ENCODE results near the gene RAB11FIP3. TPM values are rescaled to one million over a fixed set of nuclear protein-coding genes. Genes with fewer than 3 reads are reported as not detected.
A peak's percentile ranks its signal among the peaks of the same experiment; 100 is the strongest.
"Not testable (repeated sequence)": the region's sequence is repeated elsewhere in the genome, so short reads cannot be mapped to it uniquely, and the experiment has no call there.

RAB11FIP3 gene
- total RNA-seq, 8 experiments from 2014 or later: 13.6 to 32.6 (median 25.2) TPM

GRCh38 chr16:381789-382717 is 43.4 kb upstream of the RAB11FIP3 start, which contains the start of gene PGAP6:
Gene PGAP6, minus strand, starts transcription at chr16:381978. Its CDS starts 157 bp downstream, at chr16:381821.
- peak within 1 kb of the TSS; percentile 47 to 58 for H3K27ac ChIP-seq
- peak; percentile 61 to 75 (median 70) for ATAC-seq (replicated peaks in 6 of 8)
- H3K4me3 ChIP-seq: peak within 1 kb of the TSS; percentile 51 to 96 (median 93)
- peaks cover 30 to 33% of the 10 kb centered on the region in 2 donors for H3K4me1 ChIP-seq (replicated peaks in 1 of 2)
- in situ Hi-C loops (cut with MboI; ENCODE audit: low pct_unique_long_range_greater_than_20kb in 2 of 9, low sequenced_read_pairs in 9 of 9, unreplicated experiment in 9 of 9): no loop called here
- WGBS, 10 experiments: 0 to 12% methylated on average over 5 to 6 of the region's 123 CpGs; no CpG with 5 or more reads in 8 of the 10 experiments

GRCh38 chr16:383326-384051 is 42.0 kb upstream of the RAB11FIP3 start:
- Histone ChIP-seq H3K4me3 (peak overlapping the region in 4 of 5 donors; percentile 51 to 96 (median 94)), H3K27ac (peak overlapping the region in 1 of 2 donors; percentile 12), H3K4me1 (replicated peaks in 1 of 2) (peaks cover 45 to 46% of the 10 kb centered on the region in 2 donors)
- in situ Hi-C loops (cut with MboI; ENCODE audit: low pct_unique_long_range_greater_than_20kb in 2 of 9, low sequenced_read_pairs in 9 of 9, unreplicated experiment in 9 of 9): no loop called here
- WGBS, 10 experiments: 8 to 70% (median 29%) methylated on average over 1 to 18 of the region's 33 CpGs; no CpG with 5 or more reads in 2 of the 10 experiments
- ATAC-seq (replicated peaks in 6 of 8): peak in 4 of 8 experiments; percentile 10 to 27 (median 12)

- peak in 1 of 8 experiments; percentile 4 for ATAC-seq (replicated peaks in 6 of 8)
- in situ Hi-C loops (cut with MboI; ENCODE audit: low pct_unique_long_range_greater_than_20kb in 2 of 9, low sequenced_read_pairs in 9 of 9, unreplicated experiment in 9 of 9): no loop called here
- H3K4me1 ChIP-seq (replicated peaks in 1 of 2): peaks cover 37 to 39% of the 10 kb centered on the region in 2 donors
- peak overlapping the region; percentile 29 to 64 for H3K27ac ChIP-seq
- H3K4me3 ChIP-seq: no peak overlapping the region
- 18 to 100% (median 75%) methylated on average over 1 to 19 of the region's 19 CpGs for WGBS, 10 experiments
Measured at GRCh38 chr16:386641-387156, 38.8 kb upstream of the RAB11FIP3 start.

GRCh38 chr16:387761-388666 is 37.4 kb upstream of the RAB11FIP3 start:
- in situ Hi-C loops (cut with MboI; ENCODE audit: low pct_unique_long_range_greater_than_20kb in 2 of 9, low sequenced_read_pairs in 9 of 9, unreplicated experiment in 9 of 9); H3K4me3 ChIP-seq: not testable (repeated sequence)
- Histone ChIP-seq H3K4me1 (replicated peaks in 1 of 2) (peaks cover 32 to 35% of the 10 kb centered on the region in 2 donors), H3K27ac (peak overlapping the region; percentile 49 to 60)
- peak in 3 of 8 experiments; percentile 17 to 33 (median 25) for ATAC-seq (replicated peaks in 6 of 8)
- WGBS, 10 experiments: 7 to 69% (median 60%) methylated on average over 1 to 14 of the region's 20 CpGs

- H3K4me3 ChIP-seq: no peak overlapping the region
- no peak overlapping the region for H3K27ac ChIP-seq
- no peak for ATAC-seq (replicated peaks in 6 of 8)
- peaks cover 22 to 24% of the 10 kb centered on the region in 2 donors for H3K4me1 ChIP-seq (replicated peaks in 1 of 2)
- in situ Hi-C loops (cut with MboI; ENCODE audit: low pct_unique_long_range_greater_than_20kb in 2 of 9, low sequenced_read_pairs in 9 of 9, unreplicated experiment in 9 of 9): no loop called here
- 82 to 92% (median 90%) methylated on average over 2 to 5 of the region's 10 CpGs; no CpG with 5 or more reads in 6 of the 10 experiments for WGBS, 10 experiments
Measured at GRCh38 chr16:389352-389751, 36.1 kb upstream of the RAB11FIP3 start.

- in situ Hi-C loops (cut with MboI; ENCODE audit: low pct_unique_long_range_greater_than_20kb in 2 of 9, low sequenced_read_pairs in 9 of 9, unreplicated experiment in 9 of 9): no loop called here
- 0 to 100% (median 91%) methylated on average over 1 to 3 of the region's 7 CpGs; no CpG with 5 or more reads in 4 of the 10 experiments for WGBS, 10 experiments
- Histone ChIP-seq H3K27ac (no peak overlapping the region), H3K4me1 (replicated peaks in 1 of 2) (peaks cover 19 to 22% of the 10 kb centered on the region in 2 donors), H3K4me3 (no peak overlapping the region)
- peak in 6 of 8 experiments; percentile 10 to 90 (median 51) for ATAC-seq (replicated peaks in 6 of 8)
Measured at GRCh38 chr16:391885-392335, 33.5 kb upstream of the RAB11FIP3 start.

GRCh38 chr16:392450-393030 is 32.9 kb upstream of the RAB11FIP3 start:
- 67 to 100% (median 98%) methylated on average over 1 to 5 of the region's 7 CpGs; no CpG with 5 or more reads in 2 of the 10 experiments for WGBS, 10 experiments
- Histone ChIP-seq H3K4me1 (replicated peaks in 1 of 2) (peaks cover 12 to 16% of the 10 kb centered on the region in 2 donors), H3K4me3 (no peak overlapping the region), H3K27ac (no peak overlapping the region)
- ATAC-seq (replicated peaks in 6 of 8): no peak
- in situ Hi-C loops (cut with MboI; ENCODE audit: low pct_unique_long_range_greater_than_20kb in 2 of 9, low sequenced_read_pairs in 9 of 9, unreplicated experiment in 9 of 9): no loop called here

GRCh38 chr16:396199-396598 is 29.2 kb upstream of the RAB11FIP3 start:
- H3K4me1 ChIP-seq (replicated peaks in 1 of 2): peaks cover 12% of the 10 kb centered on the region in 2 donors
- H3K27ac ChIP-seq: peak overlapping the region in 1 of 2 donors; percentile 88
- WGBS, 10 experiments: 14 to 63% (median 34%) methylated on average over 1 to 3 of the region's 3 CpGs; no CpG with 5 or more reads in 3 of the 10 experiments
- ATAC-seq (replicated peaks in 6 of 8): no peak
- H3K4me3 ChIP-seq: peak overlapping the region; percentile 53 to 68 (median 59)
- in situ Hi-C loops (cut with MboI; ENCODE audit: low pct_unique_long_range_greater_than_20kb in 2 of 9, low sequenced_read_pairs in 9 of 9, unreplicated experiment in 9 of 9): no loop called here

GRCh38 chr16:396605-397004 is 28.8 kb upstream of the RAB11FIP3 start:
- WGBS, 10 experiments: 3 to 22% (median 14%) methylated on average over 1 to 16 of the region's 22 CpGs; no CpG with 5 or more reads in 4 of the 10 experiments
- H3K4me1 ChIP-seq (replicated peaks in 1 of 2): peaks cover 12% of the 10 kb centered on the region in 2 donors
- ATAC-seq (replicated peaks in 6 of 8): peak; percentile 7 to 58 (median 32)
- H3K27ac ChIP-seq: peak overlapping the region in 1 of 2 donors; percentile 88
- peak overlapping the region; percentile 53 to 68 (median 59) for H3K4me3 ChIP-seq
- in situ Hi-C loops (cut with MboI; ENCODE audit: low pct_unique_long_range_greater_than_20kb in 2 of 9, low sequenced_read_pairs in 9 of 9, unreplicated experiment in 9 of 9): no loop called here

- peak within 1 kb of the TSS; percentile 53 to 68 (median 59) for H3K4me3 ChIP-seq
- in situ Hi-C loops (cut with MboI; ENCODE audit: low pct_unique_long_range_greater_than_20kb in 2 of 9, low sequenced_read_pairs in 9 of 9, unreplicated experiment in 9 of 9): no loop called here
- no CpG with 5 or more reads among the region's 75 CpGs for WGBS, 10 experiments
- peak; percentile 4 to 42 (median 30) for ATAC-seq (replicated peaks in 6 of 8)
- H3K27ac ChIP-seq: peak within 1 kb of the TSS; percentile 69 to 88
- H3K4me1 ChIP-seq (replicated peaks in 1 of 2): peaks cover 12% of the 10 kb centered on the region in 2 donors
Measured at GRCh38 chr16:397135-397661, 28.3 kb upstream of the RAB11FIP3 start, which contains the start of gene NME4. Gene NME4, plus strand, starts transcription at chr16:397199. Its CDS starts 24 bp downstream, at chr16:397223.

- H3K4me3 ChIP-seq: peak overlapping the region in 4 of 5 donors; percentile 14 to 68 (median 44)
- peak; percentile 8 to 65 (median 52) for ATAC-seq (replicated peaks in 6 of 8)
- in situ Hi-C loops (cut with MboI; ENCODE audit: low pct_unique_long_range_greater_than_20kb in 2 of 9, low sequenced_read_pairs in 9 of 9, unreplicated experiment in 9 of 9): no loop called here
- 0 to 50% (median 20%) methylated on average over 1 to 5 of the region's 29 CpGs; no CpG with 5 or more reads in 7 of the 10 experiments for WGBS, 10 experiments
- peak overlapping the region; percentile 36 to 75 for H3K27ac ChIP-seq
- peaks cover 12% of the 10 kb centered on the region in 2 donors for H3K4me1 ChIP-seq (replicated peaks in 1 of 2)
Measured at GRCh38 chr16:397736-398332, 27.6 kb upstream of the RAB11FIP3 start.

Measured in motor neuron (in vitro differentiated cells).